Breast epithelium (tissue), 3 donors: ENCODE measurements around the gene PGGHG.

Source experiments
- CTCF ChIP-seq, 3 donors: fragments of 450-650 bp; IDR thresholded peaks; one replicate each; pipeline ENCODE4 v1.5.1; 2016 to 2017; ENCODE audit warnings: antibody characterized with exemption in 3 of 3, mild to moderate bottlenecking in 3 of 3, moderate library complexity in 3 of 3
- POLR2A ChIP-seq: fragments of 450-650 bp; IDR thresholded peaks from one replicate; pipeline ENCODE4 v1.6.1; 2016; ENCODE audit warnings: antibody characterized with exemption, mild to moderate bottlenecking, moderate library complexity
- POLR2AphosphoS5 ChIP-seq, 3 donors: sonication (generic); formaldehyde crosslinking; IDR thresholded peaks; one replicate each; pipeline ENCODE4 v1.6.1; 2017; ENCODE audit warnings: antibody characterized with exemption in 3 of 3

- TF ChIP-seq CTCF (IDR thresholded peaks at IDR 0.05) (peak; percentile 17 to 79 (median 79)), POLR2A (no peak), POLR2AphosphoS5 (IDR thresholded peaks at IDR 0.05) (peak in 1 of 3 donors; percentile 29)
Observed at GRCh38 chr11:304915-305843, 16.3 kb downstream of the PGGHG start.
